H1 (cell line): ENCODE measurements around the gene CDKN2C. TPM values are rescaled to one million over a fixed set of nuclear protein-coding genes. Genes with fewer than 3 reads are reported as not detected.

ENCODE experiments used
- CTCF ChIA-PET: fragments of 300-600 bp; sonication (Branson Sonifier 250); formaldehyde crosslinking; loops from one replicate; lab custom pipeline; 2021; ENCODE audit not compliant: partially characterized antibody; lab: Charles Lee
- POLR2A ChIA-PET: fragments of 300-600 bp; sonication (Branson Sonifier 250); formaldehyde crosslinking; loops from one replicate; lab custom pipeline; 2021; ENCODE audit warnings: inconsistent platforms; ENCODE audit not compliant: partially characterized antibody; lab: Charles Lee
- DNase-seq, 2 experiments: peaks; one replicate each; pipeline versions ENCODE4 v3.0.0 to v3.0.0-alpha.2; 2010 to 2022; ENCODE audit warnings: low spot score in 2 of 2, low read depth in 1 of 2, mixed read lengths in 1 of 2
- FAIRE-seq: peaks from 2 replicates; lab custom pipeline; 2011; peaks lifted over from hg19 to GRCh38; lab: Jason Lieb, UNC
- H2AFZ ChIP-seq: 2 replicates; pipeline ENCODE4 v1.8.1; 2012; ENCODE audit warnings: low read length, inconsistent platforms
- H2AK5ac ChIP-seq: 2 replicates; pipeline ENCODE4 v1.6.1; 2013; ENCODE audit warnings: low read depth, low read length
- H2BK120ac ChIP-seq: replicated peaks from 2 replicates; pipeline ENCODE3; 2013; ENCODE audit warnings: low read depth, low read length, inconsistent platforms
- H2BK12ac ChIP-seq: 2 replicates; pipeline ENCODE4 v1.6.1; 2013; ENCODE audit warnings: low read depth, low read length
- H2BK15ac ChIP-seq: 2 replicates; pipeline ENCODE4 v1.6.1; 2013; ENCODE audit warnings: low read length
- H2BK20ac ChIP-seq: 2 replicates; pipeline ENCODE4 v1.6.1; 2013; ENCODE audit warnings: low read length
- H2BK5ac ChIP-seq: 2 replicates; pipeline ENCODE4 v1.6.1; 2013; ENCODE audit warnings: low read depth, low read length
- H3K14ac ChIP-seq: 2 replicates; pipeline ENCODE4 v1.6.1; 2013; ENCODE audit warnings: inconsistent platforms; ENCODE audit not compliant: insufficient read length
- H3K18ac ChIP-seq: 2 replicates; pipeline ENCODE4 v1.6.1; 2013; ENCODE audit warnings: low read length; ENCODE audit errors: extremely low read depth
- H3K23ac ChIP-seq: 2 replicates; pipeline ENCODE4 v1.6.1; 2013; ENCODE audit warnings: inconsistent platforms; ENCODE audit not compliant: insufficient read length
- H3K23me2 ChIP-seq: 2 replicates; pipeline ENCODE4 v1.6.1; 2013; ENCODE audit warnings: low read depth, low read length
- H3K27ac ChIP-seq: 2 replicates; pipeline ENCODE4 v1.6.1; 2011; ENCODE audit warnings: low read depth, low read length, inconsistent platforms
- H3K27me3 ChIP-seq, 4 experiments: replicated peaks in 1 of 4; 1 replicate in 1 of 4; 2 replicates in 3 of 4; pipeline versions ENCODE4 v1.6.1 to v1.8.1; 2011 to 2013; ENCODE audit warnings: low read length in 3 of 4, mild to moderate bottlenecking in 3 of 4, inconsistent platforms in 2 of 4, mixed read lengths in 2 of 4, moderate library complexity in 1 of 4; ENCODE audit not compliant: control insufficient read depth in 3 of 4, insufficient read depth in 3 of 4; ENCODE audit errors: extremely low read depth in 1 of 4
- H3K36me3 ChIP-seq, 4 experiments: 2 replicates each; pipeline versions ENCODE4 v1.6.1 to v1.8.1; 2011 to 2013; ENCODE audit warnings: mild to moderate bottlenecking in 4 of 4, low read length in 3 of 4, moderate library complexity in 2 of 4, control low read depth in 1 of 4, inconsistent platforms in 1 of 4; ENCODE audit not compliant: insufficient read depth in 4 of 4, control insufficient read depth in 2 of 4
- H3K4ac ChIP-seq: replicated peaks from 2 replicates; pipeline ENCODE3; 2013; ENCODE audit warnings: low read length, low read depth, mixed read lengths, inconsistent platforms; ENCODE audit not compliant: insufficient read length
- H3K4me1 ChIP-seq, 4 experiments: replicated peaks in 1 of 4; 1 replicate in 1 of 4; 2 replicates in 3 of 4; pipeline versions ENCODE4 v1.6.1 to v1.8.1; 2011 to 2013; ENCODE audit warnings: low read length in 3 of 4, inconsistent platforms in 2 of 4, mixed read lengths in 1 of 4; ENCODE audit not compliant: insufficient read depth in 4 of 4, control insufficient read depth in 3 of 4
- H3K4me2 ChIP-seq, 2 experiments: 2 replicates each; pipeline versions ENCODE4 v1.6.1 to v1.8.1; 2011 to 2013; ENCODE audit warnings: low read depth in 2 of 2, low read length in 2 of 2, control low read depth in 1 of 2, inconsistent platforms in 1 of 2, mild to moderate bottlenecking in 1 of 2; ENCODE audit not compliant: insufficient read depth in 1 of 2
- H3K4me3 ChIP-seq, 4 experiments: fragments of 200-600, 300-600 bp in 1 of 4; sonication (generic), shearing (Covaris generic), sonication (Bioruptor Twin) in 1 of 4; 2 replicates each; pipeline versions ENCODE4 v1.5.1 to v1.8.1; 2011 to 2016; ENCODE audit warnings: low read length in 4 of 4, low read depth in 3 of 4, control low read depth in 2 of 4, inconsistent platforms in 2 of 4, mild to moderate bottlenecking in 2 of 4, mixed read lengths in 1 of 4, moderate library complexity in 1 of 4; ENCODE audit not compliant: insufficient read depth in 2 of 4; ENCODE audit errors: extremely low read depth in 1 of 4
- H3K56ac ChIP-seq: replicated peaks from 2 replicates; pipeline ENCODE3; 2013; ENCODE audit warnings: low read depth, mild to moderate bottlenecking, mixed read lengths, low read length, inconsistent platforms; ENCODE audit not compliant: insufficient read length
- H3K79me1 ChIP-seq: 2 replicates; pipeline ENCODE4 v1.6.1; 2013; ENCODE audit warnings: low read depth, low read length, control low read depth
- H3K79me2 ChIP-seq, 2 experiments: 2 replicates each; pipeline versions ENCODE4 v1.6.1 to v1.8.1; 2012 to 2013; ENCODE audit warnings: low read length in 2 of 2, mild to moderate bottlenecking in 2 of 2, inconsistent platforms in 1 of 2; ENCODE audit not compliant: insufficient read depth in 2 of 2, control insufficient read depth in 1 of 2
- H3K9ac ChIP-seq, 4 experiments: replicated peaks in 1 of 4; 1 replicate in 1 of 4; 2 replicates in 3 of 4; pipeline versions ENCODE4 v1.6.1 to v1.8.1; 2011 to 2013; ENCODE audit warnings: low read depth in 3 of 4, low read length in 3 of 4, control low read depth in 2 of 4, mild to moderate bottlenecking in 2 of 4, moderate library complexity in 2 of 4, inconsistent platforms in 1 of 4; ENCODE audit errors: extremely low read depth in 1 of 4
- H3K9me3 ChIP-seq, 2 experiments: 2 replicates each; pipeline versions ENCODE4 v1.6.1 to v1.8.1; 2012 to 2013; ENCODE audit warnings: mild to moderate bottlenecking in 2 of 2, moderate library complexity in 2 of 2, control low read depth in 1 of 2, inconsistent platforms in 1 of 2, low read depth in 1 of 2, low read length in 1 of 2, mixed read lengths in 1 of 2; ENCODE audit not compliant: insufficient read depth in 2 of 2
- H4K20me1 ChIP-seq, 2 experiments: replicated peaks in 1 of 2; 2 replicates each; pipeline versions ENCODE3 to v1.8.1; 2011 to 2013; ENCODE audit warnings: inconsistent platforms in 2 of 2, low read length in 2 of 2, mild to moderate bottlenecking in 1 of 2; ENCODE audit not compliant: insufficient read depth in 2 of 2, control insufficient read depth in 1 of 2
- H4K5ac ChIP-seq: 2 replicates; pipeline ENCODE4 v1.6.1; 2013; ENCODE audit warnings: low read length, low read depth, mixed read lengths, inconsistent platforms; ENCODE audit not compliant: insufficient read length
- H4K8ac ChIP-seq: 2 replicates; pipeline ENCODE4 v1.8.0; 2013; ENCODE audit warnings: mild to moderate bottlenecking, moderate library complexity, low read length, inconsistent platforms; ENCODE audit not compliant: insufficient read depth; ENCODE audit errors: extremely low read depth
- H4K91ac ChIP-seq: replicated peaks from 2 replicates; pipeline ENCODE3; 2013; ENCODE audit warnings: low read length, mixed read lengths, inconsistent platforms; ENCODE audit not compliant: insufficient read length
- EZH2 ChIP-seq: fragments of 200-600 bp; sonication (generic); IDR thresholded peaks from 2 replicates; pipeline ENCODE4 v1.7.1; 2012; ENCODE audit warnings: low read depth, mild to moderate bottlenecking, moderate library complexity, low read length, inconsistent platforms; ENCODE audit not compliant: severe bottlenecking
- KDM4A ChIP-seq: IDR thresholded peaks from one replicate; pipeline ENCODE4 v1.7.1; 2012; ENCODE audit warnings: low read depth, mild to moderate bottlenecking, moderate library complexity, low read length, inconsistent platforms; ENCODE audit not compliant: severe bottlenecking
- RXRA ChIP-seq: IDR thresholded peaks from 2 replicates; pipeline ENCODE4 v1.6.1; 2011; ENCODE audit warnings: low read depth, mild to moderate bottlenecking, low read length, moderate library complexity; ENCODE audit not compliant: insufficient read depth
- SIN3A ChIP-seq, 2 experiments: IDR thresholded peaks in 1 of 2; conservative IDR thresholded peaks in 1 of 2; 2 replicates each; pipeline ENCODE4 v1.6.1; 2011 to 2012; ENCODE audit warnings: low read length in 2 of 2, improper control_type of control experiment in 1 of 2, low read depth in 1 of 2, mild to moderate bottlenecking in 1 of 2
- WGBS, 2 experiments: shearing (Covaris generic) in 1 of 2; methylation state at CpG; one replicate each; pipeline versions ENCODE4 v1.1.6 to v1.1.7; 2013 to 2015; ENCODE audit warnings: low lambda C conversion rate in 2 of 2, mixed read lengths in 2 of 2, inconsistent platforms in 1 of 2, low coverage in 1 of 2, missing lambda C conversion rate in 1 of 2; ENCODE audit not compliant: insufficient replicate concordance in 2 of 2, insufficient coverage in 1 of 2, insufficient read length in 1 of 2; ENCODE audit errors: extremely low coverage in 1 of 2, missing lambda C conversion rate in 1 of 2; 5-methylcytosine and 5-hydroxymethylcytosine counted together
- polyA plus RNA-seq, 7 experiments: library from polyadenylated mRNA; depleted of rRNA in 3 of 7; stranded (reverse) in 5 of 7; unstranded in 2 of 7; fragments of >200 nt in 5 of 7; fragments of 200-250 nt in 2 of 7; gene quantifications; 1 replicate in 5 of 7; 2 replicates in 1 of 7; 4 replicates in 1 of 7; pipeline versions ENCODE4 v1.2.1 to v1.2.3, GENCODE V29; 2011 to 2013; ENCODE audit warnings: missing spikeins in 2 of 7, mixed read lengths in 2 of 7
- total RNA-seq: library from RNA; stranded (reverse); fragmentation: NEBNext Ultra II Directional; extraction: Animal tissue kit (Norgen Biotek cat#: 25700); gene quantifications from 2 replicates; pipeline ENCODE4 v1.2.1, GENCODE V29; 2021

CDKN2C gene
- total and polyA plus RNA-seq, 2 of the 8 experiments (the other 6 are each of a cell fraction or from before 2014, with no cell fraction given) = not detected

- no peak overlapping the region for H3K4me2 ChIP-seq
- H4K5ac ChIP-seq = no peak overlapping the region
- H3K23me2 ChIP-seq = no peaks in the 10 kb centered on the region
- H2BK15ac ChIP-seq = no peak overlapping the region
- no peak overlapping the region for H4K91ac ChIP-seq
- no peaks in the 10 kb centered on the region for H3K9me3 ChIP-seq
- H3K79me1 ChIP-seq = no peaks in the 10 kb centered on the region
- H3K79me2 ChIP-seq = no peaks in the 10 kb centered on the region
- H2BK12ac ChIP-seq = no peak overlapping the region
- H2AFZ ChIP-seq = no peak overlapping the region
- no peaks in the 10 kb centered on the region for H4K20me1 ChIP-seq
- 89% methylated on average over 6 of the region's 6 CpGs; no CpG with 5 or more reads in 1 of the 2 experiments for WGBS, 2 experiments
- H3K56ac ChIP-seq = no peak overlapping the region
- ChIA-PET CTCF (no interaction called here), POLR2A (no interaction called here)
- H3K27ac ChIP-seq = no peak overlapping the region
- no peak overlapping the region for H2BK20ac ChIP-seq
- FAIRE-seq (no peak), DNase-seq (no peak)
- H2AK5ac ChIP-seq = no peak overlapping the region
- H4K8ac ChIP-seq = no peak overlapping the region
- H3K23ac ChIP-seq = no peak overlapping the region
- no peaks in the 10 kb centered on the region for H3K27me3 ChIP-seq
- H2BK120ac ChIP-seq = no peak overlapping the region
- no peak overlapping the region for H2BK5ac ChIP-seq
- no peak overlapping the region for H3K4ac ChIP-seq
- H3K4me3 ChIP-seq = no peak overlapping the region
- no peaks in the 10 kb centered on the region for H3K36me3 ChIP-seq
- H3K9ac ChIP-seq = no peak overlapping the region
- H3K4me1 ChIP-seq = no peaks in the 10 kb centered on the region
- H3K14ac ChIP-seq = no peak overlapping the region
- no peak overlapping the region for H3K18ac ChIP-seq
- TF ChIP-seq RXRA (no peak), EZH2 (no peak), KDM4A (no peak), SIN3A (conservative IDR thresholded peaks at IDR 0.05 in 1 of 2, IDR thresholded peaks at IDR 0.05 in 1 of 2; ENCODE audit: low read depth in 1 of 2, low read length in 2 of 2) (no peak)
Observed at GRCh38 chr1:51002516-51002915, 32.5 kb downstream of the CDKN2C start.
